Hypothalamus (tissue), 51 donors: Measurements from ENCODE around the gene FGF1.

Experiments used
- DNase-seq, 51 donors: peaks; one replicate each; lab custom pipeline; 2025; lab: John Stamatoyannopoulos, UW

FGF1 gene

DNA sequence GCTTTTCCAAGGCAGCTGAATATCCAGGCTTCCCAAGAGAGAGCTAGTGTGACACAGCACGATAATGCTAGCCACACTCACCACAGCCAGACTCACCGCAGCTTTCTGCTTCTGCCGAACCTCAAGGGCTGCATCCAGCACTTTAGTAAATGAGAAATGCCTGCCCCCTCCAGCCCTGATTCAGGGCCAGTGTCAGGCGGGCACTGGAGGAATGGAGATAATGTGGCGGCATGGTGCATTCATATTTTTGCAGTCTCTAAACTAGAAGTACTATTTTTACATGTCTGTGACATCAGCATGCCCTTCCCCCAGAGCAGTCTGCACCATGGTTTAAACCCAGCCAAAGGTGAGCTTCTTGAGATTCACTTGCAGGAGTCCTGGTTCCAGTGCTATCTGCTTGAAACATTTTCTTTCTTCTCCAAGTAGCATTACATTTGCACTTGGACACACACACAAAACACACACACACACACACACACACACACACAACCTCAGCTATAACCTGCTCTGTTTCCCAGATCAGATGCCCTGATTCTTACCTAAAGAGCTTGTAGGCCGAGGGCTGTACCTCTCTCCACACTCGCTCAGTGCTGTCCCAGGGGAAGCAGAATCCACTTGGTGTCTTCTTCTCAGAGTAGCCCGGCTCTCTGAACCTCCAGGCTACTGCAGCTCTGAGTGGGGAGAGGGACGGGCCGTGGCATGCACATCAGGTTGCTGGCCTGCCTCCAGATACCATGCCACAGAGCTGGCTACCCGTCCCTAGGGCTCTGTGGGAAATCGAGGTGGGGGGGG is at the start of gene FGF1:
TSS of gene FGF1 (minus strand) at position 673 of the 792 bp plus-strand sequence. CDS start 71,963 bp downstream, outside the sequence.
- peak in 38 of 51 donors; percentile 11 to 88 (median 62) for DNase-seq

DNA sequence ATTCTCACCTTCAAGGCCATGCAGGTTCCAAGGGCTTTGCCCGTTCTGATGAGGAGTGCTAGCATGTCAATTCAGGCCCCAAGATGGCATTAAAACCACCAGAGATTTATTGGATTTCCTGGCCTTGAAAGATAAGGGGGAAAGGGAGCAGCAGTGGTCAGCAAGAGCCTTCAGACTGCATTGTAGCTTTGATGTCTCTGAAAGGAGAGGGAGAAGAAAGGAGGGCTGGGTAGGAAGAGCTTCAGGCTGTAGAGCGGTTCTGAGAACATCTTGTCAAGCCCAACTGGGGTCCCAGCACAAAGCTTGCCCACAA is 41.8 kb upstream of the FGF1 start:
- no peak for DNase-seq

- DNase-seq = no peak
These were observed 40.4 kb upstream of the FGF1 start for GRCh38 chr5:142726188-142726731.

GRCh38 chr5:142725231-142726187 is 39.6 kb upstream of the FGF1 start:
- DNase-seq = no peak

DNA sequence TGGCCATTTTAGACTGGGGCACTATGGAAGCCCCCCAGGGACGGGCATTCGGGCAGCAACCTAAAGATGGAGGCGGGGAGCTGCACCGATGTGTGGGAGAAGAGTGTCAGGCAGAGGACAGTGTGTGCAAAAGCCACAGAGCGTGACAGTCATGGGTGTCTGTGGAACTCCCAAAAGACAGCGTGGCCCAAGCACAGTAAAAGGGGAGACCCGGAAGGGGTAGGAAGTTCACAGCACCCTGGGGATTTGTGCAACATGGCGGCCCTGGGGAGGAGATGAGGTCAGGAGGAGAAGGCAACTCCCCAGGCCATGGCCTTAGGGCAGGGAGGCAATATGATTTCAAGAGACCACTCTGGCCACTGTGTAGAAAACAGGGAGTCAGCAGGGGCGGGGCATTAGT is 38.9 kb upstream of the FGF1 start:
- DNase-seq = no peak

GRCh38 chr5:142722896-142723295 is 37.0 kb upstream of the FGF1 start:
- DNase-seq = peak in 9 of 51 donors; percentile 11 to 46 (median 26)

DNA sequence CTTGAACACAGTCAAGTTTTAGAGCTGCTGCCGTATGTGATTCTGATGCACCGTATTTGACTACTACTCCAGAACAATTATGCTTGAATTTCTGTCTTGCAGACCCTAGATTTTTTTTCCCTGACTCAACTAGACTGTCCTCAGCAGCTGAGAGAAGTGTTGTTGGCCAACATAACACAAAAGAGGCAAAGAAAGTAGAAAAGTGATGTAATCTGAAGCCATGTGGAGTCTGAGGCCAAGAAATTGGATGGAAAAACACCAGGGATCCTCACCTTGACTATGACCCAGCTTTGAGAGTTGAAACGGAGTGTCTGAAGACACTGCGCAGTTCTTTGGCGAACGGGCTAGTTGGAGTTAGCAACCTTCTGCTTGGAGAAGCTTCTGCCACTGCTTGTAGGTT is 36.3 kb upstream of the FGF1 start:
- DNase-seq = peak in 4 of 51 donors; percentile 6 to 41 (median 12)

GRCh38 chr5:142720641-142721271 is 34.9 kb upstream of the FGF1 start:
- DNase-seq = no peak

GRCh38 chr5:142719836-142720370 is 34.0 kb upstream of the FGF1 start:
- no peak for DNase-seq

DNA sequence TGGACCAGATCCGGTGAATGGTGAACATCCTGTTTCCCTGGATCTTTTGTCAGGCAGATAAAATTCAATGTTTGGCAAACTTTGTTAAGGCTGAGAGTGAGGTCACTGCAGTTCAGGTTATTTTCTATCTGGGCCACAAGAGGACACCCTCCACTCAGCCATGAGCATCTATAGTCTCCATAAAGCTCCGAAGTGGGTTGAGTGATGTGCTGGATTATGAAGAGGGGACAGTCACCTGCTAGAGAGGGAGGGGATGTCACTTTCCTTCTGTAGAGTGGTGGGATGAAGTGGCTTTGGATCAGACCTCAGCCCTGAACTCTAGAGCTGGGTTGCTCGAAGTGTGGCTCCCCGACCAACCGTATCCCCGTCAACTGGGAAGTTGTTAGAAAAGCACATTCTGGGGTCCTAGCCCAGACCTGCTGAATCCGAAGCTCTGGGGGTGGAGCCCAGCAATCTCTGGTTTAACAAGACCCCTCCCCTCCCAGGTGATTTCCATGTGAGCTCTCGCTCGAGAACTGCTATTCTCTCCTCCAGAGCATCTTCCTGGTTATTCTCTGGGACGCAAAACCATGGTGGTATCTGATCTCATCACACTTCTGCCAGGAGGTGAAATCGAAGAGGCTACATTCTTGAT is 31.8 kb upstream of the FGF1 start:
- peak in 16 of 51 donors; percentile 11 to 75 (median 26) for DNase-seq

DNA sequence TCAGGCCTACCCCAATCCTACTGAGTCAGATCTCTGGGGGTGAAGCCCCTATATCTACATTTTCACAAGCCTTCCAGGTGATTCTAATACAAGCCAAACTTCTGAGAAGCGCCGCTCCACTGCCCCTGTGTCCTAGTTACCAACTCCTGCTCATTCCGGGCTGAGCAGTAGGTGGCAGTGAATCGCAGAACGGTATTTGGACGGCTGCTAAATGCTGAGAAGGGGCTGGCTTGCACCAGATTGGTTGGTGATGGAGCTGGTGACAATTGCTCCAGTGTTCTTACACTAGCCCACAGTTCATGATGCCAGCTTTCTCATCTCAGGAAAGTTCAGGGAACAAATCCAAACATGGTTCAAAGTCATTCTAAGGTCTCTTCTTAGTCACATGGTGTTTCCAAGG is 31.1 kb upstream of the FGF1 start:
- DNase-seq = peak in 45 of 51 donors; percentile 9 to 82 (median 52)

DNA sequence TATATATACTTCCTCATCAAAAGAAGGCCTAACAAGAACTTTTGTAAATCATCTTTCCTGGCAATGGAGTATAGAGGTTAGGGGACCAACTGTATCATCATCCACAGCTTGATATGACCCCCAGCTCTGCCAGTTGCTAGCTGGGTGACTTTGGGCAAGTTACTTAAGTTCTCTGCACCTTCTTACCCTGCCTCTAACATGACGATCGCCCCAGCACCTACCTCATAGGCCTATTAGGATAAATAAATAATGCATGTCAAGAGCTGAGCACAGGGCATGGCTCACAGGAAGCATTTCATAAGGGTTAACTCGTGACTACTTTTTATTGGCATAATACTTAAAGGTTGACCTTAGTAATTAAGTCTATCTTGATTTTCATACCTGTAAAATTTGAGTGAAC is 29.4 kb upstream of the FGF1 start:
- no peak for DNase-seq

DNA sequence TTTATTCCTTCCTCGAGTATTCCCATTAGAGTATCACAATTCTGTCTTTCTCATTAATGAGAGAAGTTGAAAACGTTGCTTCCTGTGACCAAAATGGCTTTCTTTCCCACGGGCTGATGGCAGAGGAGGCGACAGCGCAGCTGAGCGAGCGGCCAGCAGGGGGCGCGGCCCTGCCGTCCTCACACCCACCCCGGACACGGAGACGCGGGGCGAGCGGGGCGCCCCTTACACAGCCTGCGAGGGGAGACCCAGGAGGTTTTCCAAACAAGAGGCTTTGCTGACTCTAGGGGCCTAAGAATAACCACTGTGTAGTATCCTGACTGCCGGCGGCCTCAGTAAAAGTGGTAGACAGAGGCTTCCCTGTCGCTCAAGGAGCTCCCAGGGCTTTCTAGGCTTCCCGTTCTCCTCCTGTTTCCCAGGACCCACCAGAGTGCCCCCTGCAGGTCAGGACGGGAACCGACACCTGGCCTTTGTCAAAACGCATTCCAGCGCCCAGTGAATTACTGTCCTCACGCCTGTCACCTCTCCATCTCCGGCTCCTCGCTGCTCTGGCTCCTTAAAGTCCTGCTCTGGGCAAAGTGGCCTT is 27.3 kb upstream of the FGF1 start:
- peak; percentile 46 to 99 (median 83) for DNase-seq

- no peak for DNase-seq
These were observed 17.3 kb upstream of the FGF1 start for GRCh38 chr5:142703153-142703552.

GRCh38 chr5:142701673-142702311 is 15.9 kb upstream of the FGF1 start:
- no peak for DNase-seq

GRCh38 chr5:142700566-142700965 is 14.7 kb upstream of the FGF1 start:
- DNase-seq = no peak

DNA sequence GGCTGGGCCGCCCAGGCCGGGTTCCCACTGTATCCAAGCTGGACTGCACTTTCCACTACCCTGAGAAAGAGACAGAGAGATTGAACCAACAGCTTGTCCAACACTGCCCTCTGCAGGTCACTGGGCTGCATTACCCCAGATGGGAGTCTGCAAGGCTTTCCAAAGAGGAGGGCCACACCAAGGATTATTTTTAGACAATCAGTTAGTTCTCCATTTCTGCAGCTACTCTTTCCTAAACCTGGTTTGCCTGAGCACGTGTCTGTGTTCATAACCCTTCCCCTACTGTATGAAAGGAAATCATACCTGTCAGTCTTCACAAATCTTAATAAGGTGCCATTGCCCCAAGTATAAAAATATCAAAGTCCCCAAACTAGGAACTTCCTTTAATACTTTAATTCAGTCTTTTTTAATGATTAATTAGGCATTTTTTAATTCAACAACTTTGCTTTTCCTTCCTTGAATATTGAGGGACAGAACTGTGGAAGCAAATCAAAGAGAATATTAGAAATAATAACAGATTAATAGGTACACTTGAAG is 13.4 kb upstream of the FGF1 start:
- DNase-seq = peak in 50 of 51 donors; percentile 19 to 94 (median 75)

- DNase-seq = peak in 2 of 51 donors; percentile 14 to 73
These were observed 12.7 kb upstream of the FGF1 start for GRCh38 chr5:142698447-142699183.
